Cerebellar nuclear complex (tissue), 1 donor: Measurements from ENCODE around the gene TANC1.

Source experiments
- DNase-seq, 2 experiments: peaks; one replicate each; lab custom pipeline; 2025; lab: John Stamatoyannopoulos, UW

Gene TANC1

GRCh38 chr2:159063677-159064076, 95.2 kb downstream of the TANC1 start:
- no peak for DNase-seq

GRCh38 chr2:159064446-159065301, 96.2 kb downstream of the TANC1 start:
- no peak for DNase-seq

- DNase-seq, result no peak
Measured at GRCh38 chr2:159065313-159065712, 96.9 kb downstream of the TANC1 start.

GRCh38 chr2:159065891-159066290, 97.5 kb downstream of the TANC1 start:
- no peak for DNase-seq

- no peak for DNase-seq
Measured at GRCh38 chr2:159066541-159067156, 98.2 kb downstream of the TANC1 start.

- no peak for DNase-seq
Measured at GRCh38 chr2:159067971-159068370, 99.5 kb downstream of the TANC1 start.

DNA sequence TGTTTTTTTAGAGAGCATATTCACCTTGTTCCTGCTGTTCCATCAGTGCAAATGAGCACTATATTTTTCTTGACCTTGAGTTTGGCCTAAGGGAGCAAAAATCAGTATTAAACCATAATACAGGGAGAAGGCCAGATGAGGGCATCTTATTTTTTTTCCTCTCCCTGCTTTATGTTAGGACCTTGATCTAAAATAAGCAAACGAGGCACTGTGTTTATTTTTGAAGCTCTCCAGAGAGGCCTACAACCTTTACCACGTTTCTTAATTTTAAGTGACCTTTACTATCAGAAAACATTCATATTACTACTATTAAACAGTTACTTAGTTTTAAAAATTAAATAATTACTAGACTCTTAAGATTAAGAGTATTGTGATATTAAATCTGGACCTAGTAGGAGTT, 100.8 kb downstream of the TANC1 start:
- no peak for DNase-seq

DNA sequence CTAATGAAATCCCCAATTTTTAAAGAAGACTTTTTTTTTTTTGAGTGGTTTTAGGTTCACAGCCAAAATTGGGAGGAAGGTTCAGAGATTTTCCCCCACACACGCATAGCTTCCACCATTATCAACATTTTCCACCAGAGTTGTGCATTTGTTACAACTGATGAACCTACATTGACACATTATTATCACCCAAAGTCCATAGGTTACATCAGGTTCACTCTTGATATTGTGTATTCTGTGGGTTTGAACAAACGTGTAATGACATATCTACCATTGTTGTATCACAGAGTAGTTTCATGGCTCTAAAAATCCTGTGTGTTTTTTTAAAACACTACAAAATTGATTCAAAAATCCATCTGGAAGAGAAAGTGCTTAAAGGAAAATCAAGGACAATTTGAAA, 101.8 kb downstream of the TANC1 start:
- DNase-seq, result no peak

- DNase-seq, result no peak
Measured at GRCh38 chr2:159071190-159071915, 102.9 kb downstream of the TANC1 start.

- no peak for DNase-seq
Measured at GRCh38 chr2:159072795-159073194, 104.4 kb downstream of the TANC1 start.

DNA sequence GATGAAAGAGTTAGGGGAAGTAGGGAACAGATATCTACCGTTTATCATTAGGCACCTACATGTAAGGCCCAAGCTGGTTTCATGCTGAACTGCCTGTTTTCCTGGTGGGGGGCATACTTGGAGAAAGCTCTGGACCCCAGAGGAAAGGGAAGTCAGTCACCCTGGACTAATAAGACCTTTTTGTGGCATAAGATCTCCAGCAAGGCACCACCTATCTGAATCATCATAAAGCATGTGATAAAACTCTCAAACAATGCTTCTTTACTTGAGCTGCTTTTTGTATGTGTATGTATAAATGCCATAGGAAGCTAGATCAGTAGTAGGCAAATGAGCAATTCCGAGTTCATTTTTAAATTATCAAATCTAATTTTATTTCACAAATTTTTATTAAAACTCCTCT, 104.8 kb downstream of the TANC1 start:
- DNase-seq, result no peak

- DNase-seq, result no peak
Measured at GRCh38 chr2:159074605-159075004, 106.2 kb downstream of the TANC1 start.

DNA sequence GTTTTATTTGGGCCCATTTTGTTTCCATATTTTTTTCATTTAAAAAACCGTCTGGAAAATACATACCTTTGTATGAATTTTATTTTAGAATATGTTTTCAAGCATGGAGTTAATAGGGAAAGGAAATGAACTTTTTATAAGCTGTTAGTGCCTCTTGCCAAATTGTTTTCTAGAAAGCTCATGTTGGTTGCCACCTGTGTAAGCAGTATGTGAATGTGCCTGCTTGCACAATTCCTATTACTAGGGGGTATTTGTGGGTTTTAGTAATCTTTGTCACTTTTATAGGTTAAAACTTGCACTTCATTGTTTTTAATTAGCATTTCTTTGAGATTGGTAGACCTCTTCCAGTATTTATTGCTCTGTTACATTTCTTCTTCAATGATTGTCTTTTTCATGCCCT, 107.3 kb downstream of the TANC1 start:
- DNase-seq, result no peak

- no peak for DNase-seq
Measured at GRCh38 chr2:159076241-159076640, 107.8 kb downstream of the TANC1 start.

GRCh38 chr2:159077869-159078268, 109.4 kb downstream of the TANC1 start:
- DNase-seq, result no peak

- DNase-seq, result no peak
Measured at GRCh38 chr2:159078443-159078842, 110.0 kb downstream of the TANC1 start.

DNA sequence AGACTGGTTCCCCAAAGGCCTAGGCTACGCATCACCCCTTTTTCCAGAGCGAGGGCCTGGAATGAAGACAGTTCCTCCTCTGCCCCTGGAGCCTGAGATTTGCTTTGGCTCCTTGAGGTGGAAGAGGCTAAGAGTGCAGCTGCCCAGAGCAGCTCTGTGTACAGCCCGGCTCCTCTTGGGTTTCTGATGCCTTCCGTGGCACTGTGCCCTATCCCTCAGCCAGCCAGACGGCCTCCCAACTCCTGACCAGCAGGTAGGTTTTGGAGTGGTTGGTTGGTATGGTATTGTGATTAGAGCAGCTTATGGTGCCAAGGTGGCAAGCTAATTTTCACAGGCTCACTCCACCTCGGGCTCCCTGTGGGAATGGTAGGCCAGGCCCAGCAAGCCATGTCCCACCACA, 112.2 kb downstream of the TANC1 start:
- DNase-seq, result peak in 1 of 2 experiments; percentile 11

- DNase-seq, result no peak
Measured at GRCh38 chr2:159082119-159082518, 113.7 kb downstream of the TANC1 start.

DNA sequence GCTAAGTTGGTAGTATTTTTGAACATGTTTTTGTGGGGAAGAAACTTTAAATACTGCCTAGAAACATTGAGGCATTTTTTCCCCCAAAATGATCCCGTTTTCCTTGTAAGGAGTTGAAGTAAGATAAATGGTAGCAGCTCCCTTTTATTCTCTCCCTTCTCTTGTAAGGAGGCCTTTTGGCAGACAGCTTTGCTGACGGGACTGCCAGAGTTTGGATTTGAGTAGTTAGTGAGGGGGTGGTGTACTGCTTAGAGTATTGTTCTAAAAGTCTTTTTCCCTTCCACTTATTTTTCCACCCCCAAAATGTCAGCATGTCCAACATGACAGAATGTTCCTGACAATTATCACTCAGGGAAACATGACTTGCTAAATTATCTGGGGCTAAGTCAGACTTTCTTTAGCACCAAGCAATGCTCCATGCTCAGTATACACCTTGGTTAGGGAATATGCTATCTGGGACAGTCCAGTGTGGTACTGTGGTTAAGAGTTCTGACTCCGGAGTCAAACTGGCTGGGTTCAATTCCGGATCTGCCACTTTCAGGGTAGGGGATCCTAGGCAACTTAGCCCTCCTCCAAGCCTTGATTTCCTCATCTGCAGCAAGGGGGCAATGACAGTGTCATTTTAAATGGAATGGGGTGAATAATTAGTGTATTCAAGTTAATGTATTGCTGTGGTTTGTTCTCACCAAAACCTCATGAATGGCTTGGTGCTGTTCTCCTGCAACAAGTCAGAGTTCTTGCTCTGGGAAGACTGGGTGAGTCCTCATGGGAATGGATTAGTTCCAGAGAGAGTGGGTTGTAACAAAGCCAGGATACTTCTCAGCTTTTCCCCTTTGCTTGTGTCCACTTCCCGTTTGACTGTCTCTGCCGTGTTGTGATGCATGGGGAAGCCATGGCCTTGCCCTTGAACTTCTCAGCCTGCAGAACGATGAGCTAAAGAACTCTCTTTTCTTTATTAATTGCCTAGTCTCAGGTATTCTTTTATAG, 116.2 kb downstream of the TANC1 start:
- no peak for DNase-seq

DNA sequence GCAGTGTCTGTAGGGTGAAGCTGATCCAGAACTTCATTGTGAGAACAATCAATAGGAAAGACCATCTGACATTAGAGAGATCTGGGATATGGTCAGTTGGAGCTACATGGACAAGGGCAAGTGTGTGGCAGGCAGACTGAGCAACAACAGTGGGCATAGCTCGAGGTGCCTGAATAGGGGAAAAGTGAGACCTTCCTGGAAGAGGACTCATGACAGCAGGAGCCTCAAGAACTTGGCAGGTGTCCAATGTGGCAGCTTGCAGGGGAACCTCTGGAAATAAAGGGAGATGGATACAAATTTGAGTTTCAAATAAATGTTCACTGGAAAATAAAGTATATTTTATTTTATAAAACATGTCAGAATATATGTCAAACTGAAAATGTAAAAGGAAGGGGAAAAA, 117.9 kb downstream of the TANC1 start:
- no peak for DNase-seq

GRCh38 chr2:159086826-159087225, 118.4 kb downstream of the TANC1 start:
- no peak for DNase-seq

GRCh38 chr2:159088906-159089305, 120.5 kb downstream of the TANC1 start:
- DNase-seq, result no peak
